ENCODE measurements around the gene CDH5.

Gene CDH5

GRCh38 chr16:66375451-66375850 lies 9.0 kb downstream of the CDH5 start:
- no peak for DNase-seq

GRCh38 chr16:66376114-66376513 lies 9.6 kb downstream of the CDH5 start:
- DNase-seq = no peak

- no peak for DNase-seq
These were observed 10.2 kb downstream of the CDH5 start for GRCh38 chr16:66376577-66377305.

- no peak for DNase-seq
These were observed 10.8 kb downstream of the CDH5 start for GRCh38 chr16:66377324-66377723.

GRCh38 chr16:66378741-66379570 lies 12.5 kb downstream of the CDH5 start:
- no peak for DNase-seq

GRCh38 chr16:66379571-66379941 lies 13.1 kb downstream of the CDH5 start:
- DNase-seq = no peak

- DNase-seq = no peak
These were observed 13.9 kb downstream of the CDH5 start for GRCh38 chr16:66380421-66380820.

- no peak for DNase-seq
These were observed 15.2 kb downstream of the CDH5 start for GRCh38 chr16:66381585-66382170.

- no peak for DNase-seq
These were observed 15.9 kb downstream of the CDH5 start for GRCh38 chr16:66382171-66382965.

- no peak for DNase-seq
These were observed 16.4 kb downstream of the CDH5 start for GRCh38 chr16:66382966-66383299.

- DNase-seq = no peak
These were observed 17.1 kb downstream of the CDH5 start for GRCh38 chr16:66383551-66383950.

- no peak for DNase-seq
These were observed 18.9 kb downstream of the CDH5 start for GRCh38 chr16:66385415-66385814.

- no peak for DNase-seq
These were observed 20.4 kb downstream of the CDH5 start for GRCh38 chr16:66386629-66387622.

- no peak for DNase-seq
These were observed 21.4 kb downstream of the CDH5 start for GRCh38 chr16:66387817-66388332.

GRCh38 chr16:66388350-66389139 lies 22.1 kb downstream of the CDH5 start:
- no peak for DNase-seq

- no peak for DNase-seq
These were observed 23.0 kb downstream of the CDH5 start for GRCh38 chr16:66389256-66390176.

- DNase-seq = no peak
These were observed 24.0 kb downstream of the CDH5 start for GRCh38 chr16:66390346-66391108.

GRCh38 chr16:66391726-66392670 lies 25.5 kb downstream of the CDH5 start:
- DNase-seq = no peak
